Kidney epithelial cell (primary cell): ENCODE data around the gene CFAP100. TPM values are rescaled to one million over a fixed set of nuclear protein-coding genes. Genes with fewer than 3 reads are reported as not detected.

Experiments
- DNase-seq: peaks from one replicate; pipeline ENCODE4 v3.0.0-alpha.2; 2010; ENCODE audit warnings: low read depth
- H3K27me3 ChIP-seq: 2 replicates; pipeline ENCODE4 v1.6.0; 2011; ENCODE audit warnings: low read length; ENCODE audit not compliant: control insufficient read depth, insufficient read depth
- H3K36me3 ChIP-seq: 2 replicates; pipeline ENCODE4 v1.5.1; 2011; ENCODE audit warnings: low read length; ENCODE audit not compliant: control insufficient read depth, insufficient read depth
- H3K4me3 ChIP-seq: 2 replicates; pipeline ENCODE4 v1.5.1; 2011; ENCODE audit warnings: low read depth, mild to moderate bottlenecking, control low read depth, low read length
- CTCF ChIP-seq: IDR thresholded peaks from 2 replicates; pipeline ENCODE4 v1.5.1; 2011; ENCODE audit warnings: mild to moderate bottlenecking, moderate library complexity, low read length, control low read depth, inconsistent platforms; ENCODE audit not compliant: insufficient read depth, poor library complexity, severe bottlenecking
- total RNA-seq: library from RNA; depleted of rRNA; stranded (reverse); fragments of >200 nt; gene quantifications from 2 replicates; pipeline ENCODE4 v1.2.3, GENCODE V29; 2015

The CFAP100 gene
- total RNA-seq, 1 donor from 2014 or later, result not detected

GRCh38 chr3:126464494-126464893 lies 69.8 kb downstream of the CFAP100 start:
- H3K27me3 ChIP-seq, result no peaks in the 10 kb centered on the region
- no peak overlapping the region for H3K4me3 ChIP-seq
- H3K36me3 ChIP-seq, result peaks cover 6% of the 10 kb centered on the region
- no peak for DNase-seq
- no peak for TF ChIP-seq CTCF

- DNase-seq, result no peak
- no peak for TF ChIP-seq CTCF
- H3K36me3 ChIP-seq, result peaks cover 8% of the 10 kb centered on the region
These were observed 70.3 kb downstream of the CFAP100 start for GRCh38 chr3:126464997-126465396.

GRCh38 chr3:126465928-126466544 lies 71.3 kb downstream of the CFAP100 start:
- Histone ChIP-seq H3K4me3 (no peak overlapping the region), H3K27me3 (no peaks in the 10 kb centered on the region), H3K36me3 (peaks cover 10% of the 10 kb centered on the region)
- DNase-seq, result no peak
- TF ChIP-seq CTCF, result no peak

More at GRCh38 chr3:126464997-126465396, 70.3 kb downstream of the CFAP100 start:
- Histone ChIP-seq H3K4me3 (no peak overlapping the region), H3K27me3 (no peaks in the 10 kb centered on the region)

GRCh38 chr3:126466886-126467610 lies 72.3 kb downstream of the CFAP100 start:
- H3K36me3 ChIP-seq, result peaks cover 10% of the 10 kb centered on the region
- TF ChIP-seq CTCF, result no peak

GRCh38 chr3:126467611-126467955 lies 72.9 kb downstream of the CFAP100 start:
- no peak for TF ChIP-seq CTCF
- no peaks in the 10 kb centered on the region for H3K27me3 ChIP-seq
- H3K36me3 ChIP-seq, result peaks cover 9% of the 10 kb centered on the region
- no peak for DNase-seq
- no peak overlapping the region for H3K4me3 ChIP-seq

More at GRCh38 chr3:126466886-126467610, 72.3 kb downstream of the CFAP100 start:
- H3K4me3 ChIP-seq, result no peak overlapping the region
- no peak for DNase-seq
- H3K27me3 ChIP-seq, result no peaks in the 10 kb centered on the region
